DND-41 (cell line): ENCODE results near the gene LRRFIP2.

Source experiments
- ATAC-seq: fragments of 200-7000 bp; cut with Tn5 transposase; 3 replicates; pipeline ENCODE4 v1.9.1; 2021; ENCODE audit warnings: low read depth; ENCODE audit not compliant: insufficient read depth
- DNase-seq: peaks from one replicate; pipeline ENCODE4 v3.0.0-alpha.2; 2020
- H2AFZ ChIP-seq: 2 replicates; pipeline ENCODE4 v1.6.0; 2012; ENCODE audit warnings: low read depth, low read length
- H3K27ac ChIP-seq: 2 replicates; pipeline ENCODE4 v1.5.1; 2012; ENCODE audit warnings: low read length, inconsistent platforms
- H3K27me3 ChIP-seq: fragments of 200-600 bp; sonication (generic); 2 replicates; pipeline ENCODE4 v1.6.0; 2012; ENCODE audit warnings: low read length, mild to moderate bottlenecking, inconsistent platforms; ENCODE audit not compliant: insufficient read depth, poor library complexity
- H3K36me3 ChIP-seq: 2 replicates; pipeline ENCODE4 v1.5.1; 2012; ENCODE audit warnings: low read length, inconsistent platforms; ENCODE audit not compliant: insufficient read depth
- H3K4me1 ChIP-seq: 2 replicates; pipeline ENCODE4 v1.5.1; 2012; ENCODE audit warnings: mild to moderate bottlenecking, low read length; ENCODE audit not compliant: insufficient read depth
- H3K4me2 ChIP-seq: 2 replicates; pipeline ENCODE4 v1.6.0; 2012; ENCODE audit warnings: mild to moderate bottlenecking, moderate library complexity, low read length, inconsistent platforms; ENCODE audit not compliant: insufficient read depth
- H3K4me3 ChIP-seq, 2 experiments: fragments of 200-600 bp in 1 of 2; shearing (Covaris generic) in 1 of 2; 2 replicates each; pipeline ENCODE4 v1.5.1; 2012 to 2016; ENCODE audit warnings: inconsistent platforms in 2 of 2, low read length in 2 of 2, mild to moderate bottlenecking in 2 of 2, low read depth in 1 of 2, moderate library complexity in 1 of 2
- H3K79me2 ChIP-seq: 2 replicates; pipeline ENCODE4 v1.6.0; 2012; ENCODE audit warnings: low read length, inconsistent platforms; ENCODE audit not compliant: insufficient read depth
- H3K9ac ChIP-seq: 2 replicates; pipeline ENCODE4 v1.6.0; 2012; ENCODE audit warnings: low read depth, mild to moderate bottlenecking, inconsistent platforms, low read length, moderate library complexity
- H3K9me3 ChIP-seq: 2 replicates; pipeline ENCODE4 v1.5.1; 2012; ENCODE audit warnings: low read length, moderate library complexity, mild to moderate bottlenecking, inconsistent platforms; ENCODE audit not compliant: insufficient read depth, severe bottlenecking
- H4K20me1 ChIP-seq: 2 replicates; pipeline ENCODE4 v1.6.0; 2012; ENCODE audit warnings: low read length; ENCODE audit not compliant: insufficient read depth
- EZH2 ChIP-seq: IDR thresholded peaks from 3 replicates; pipeline ENCODE4 v1.6.1; 2012; ENCODE audit warnings: borderline replicate concordance, low read depth, mild to moderate bottlenecking, moderate library complexity, low read length, inconsistent platforms; ENCODE audit not compliant: severe bottlenecking
- TF ChIP-seq, protein P1 (sequence below): IDR thresholded peaks from 2 replicates; pipeline ENCODE4 v1.5.1; 2012; ENCODE audit warnings: borderline replicate concordance, low read length, moderate library complexity, mild to moderate bottlenecking; ENCODE audit not compliant: poor library complexity, severe bottlenecking; ENCODE audit errors: extremely low read depth

LRRFIP2 gene

DNA sequence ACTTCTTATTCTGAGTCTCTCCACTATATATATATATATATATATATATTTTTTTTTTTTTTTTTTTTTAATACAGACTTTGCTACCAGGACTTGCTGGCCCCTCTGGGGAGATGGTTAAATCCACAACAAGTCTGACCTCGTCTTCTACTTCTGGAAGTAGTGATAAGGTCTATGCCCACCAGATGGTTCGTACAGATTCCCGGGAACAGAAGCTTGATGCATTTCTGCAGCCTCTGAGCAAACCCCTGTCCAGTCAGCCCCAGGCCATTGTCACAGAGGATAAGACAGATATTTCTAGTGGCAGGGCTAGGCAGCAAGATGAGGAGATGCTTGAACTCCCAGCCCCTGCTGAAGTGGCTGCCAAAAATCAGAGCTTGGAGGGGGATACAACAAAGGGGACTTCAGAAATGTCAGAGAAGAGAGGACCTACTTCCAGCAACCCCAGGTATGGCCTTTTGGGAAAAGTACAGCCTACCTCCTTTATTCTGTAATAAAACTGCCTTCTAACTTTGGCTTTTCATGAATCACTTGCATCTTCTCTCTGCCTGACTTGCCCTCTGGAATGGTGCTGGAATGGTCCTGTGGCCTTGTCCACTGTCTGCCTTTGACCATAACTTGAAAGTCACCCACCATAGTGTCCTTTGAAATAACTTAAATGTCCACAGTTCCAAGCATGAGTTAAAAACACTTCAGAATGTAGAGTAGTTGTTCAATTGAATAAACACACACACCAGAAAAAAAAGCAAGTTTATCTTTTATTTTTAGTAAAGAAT is 148.6 kb downstream of the LRRFIP2 start:
- no peaks in the 10 kb centered on the region for H3K4me1 ChIP-seq
- no peak overlapping the region for H2AFZ ChIP-seq
- no peak overlapping the region for H3K4me2 ChIP-seq
- ATAC-seq = no peak
- peaks cover 96% of the 10 kb centered on the region for H3K36me3 ChIP-seq
- H3K9ac ChIP-seq = no peak overlapping the region
- no peaks in the 10 kb centered on the region for H3K9me3 ChIP-seq
- H3K79me2 ChIP-seq = peaks cover 2% of the 10 kb centered on the region; the same call in 1 of the 2 replicates
- DNase-seq = no peak
- no peaks in the 10 kb centered on the region for H4K20me1 ChIP-seq
- H3K4me3 ChIP-seq = no peak overlapping the region
- no peak overlapping the region for H3K27ac ChIP-seq
- no peaks in the 10 kb centered on the region for H3K27me3 ChIP-seq
- no peak for TF ChIP-seq EZH2
- TF ChIP-seq, protein P1, sequence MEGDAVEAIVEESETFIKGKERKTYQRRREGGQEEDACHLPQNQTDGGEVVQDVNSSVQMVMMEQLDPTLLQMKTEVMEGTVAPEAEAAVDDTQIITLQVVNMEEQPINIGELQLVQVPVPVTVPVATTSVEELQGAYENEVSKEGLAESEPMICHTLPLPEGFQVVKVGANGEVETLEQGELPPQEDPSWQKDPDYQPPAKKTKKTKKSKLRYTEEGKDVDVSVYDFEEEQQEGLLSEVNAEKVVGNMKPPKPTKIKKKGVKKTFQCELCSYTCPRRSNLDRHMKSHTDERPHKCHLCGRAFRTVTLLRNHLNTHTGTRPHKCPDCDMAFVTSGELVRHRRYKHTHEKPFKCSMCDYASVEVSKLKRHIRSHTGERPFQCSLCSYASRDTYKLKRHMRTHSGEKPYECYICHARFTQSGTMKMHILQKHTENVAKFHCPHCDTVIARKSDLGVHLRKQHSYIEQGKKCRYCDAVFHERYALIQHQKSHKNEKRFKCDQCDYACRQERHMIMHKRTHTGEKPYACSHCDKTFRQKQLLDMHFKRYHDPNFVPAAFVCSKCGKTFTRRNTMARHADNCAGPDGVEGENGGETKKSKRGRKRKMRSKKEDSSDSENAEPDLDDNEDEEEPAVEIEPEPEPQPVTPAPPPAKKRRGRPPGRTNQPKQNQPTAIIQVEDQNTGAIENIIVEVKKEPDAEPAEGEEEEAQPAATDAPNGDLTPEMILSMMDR = no peak

DNA sequence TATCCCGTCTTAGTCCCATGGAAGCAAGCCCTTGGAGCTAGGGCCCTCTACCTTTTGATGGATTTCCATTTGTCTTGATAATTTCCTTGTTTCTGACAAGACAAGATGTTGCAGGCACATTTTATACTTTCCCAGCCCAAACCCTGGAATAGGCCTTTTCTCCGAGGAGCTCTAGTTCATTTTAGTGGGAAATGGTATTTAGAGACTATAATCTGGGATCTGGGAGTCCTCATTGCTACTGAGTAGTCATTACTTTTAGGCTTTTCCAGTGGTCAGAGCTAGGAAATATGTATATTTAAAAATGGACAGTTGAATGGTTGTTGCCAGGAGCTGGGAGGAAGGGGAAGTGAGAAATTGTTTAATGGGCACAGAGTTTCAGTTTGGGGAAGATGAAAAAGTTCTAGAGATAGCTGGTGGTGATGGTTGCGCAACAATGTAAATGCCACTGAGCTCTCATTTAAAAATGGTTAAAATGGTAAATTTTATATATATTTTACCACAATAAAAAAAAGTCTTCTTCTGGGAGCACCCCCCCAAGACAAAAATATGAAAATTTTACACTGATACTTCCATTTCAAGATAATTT is 149.5 kb downstream of the LRRFIP2 start:
- Histone ChIP-seq H3K4me3 (no peak overlapping the region), H3K27ac (no peak overlapping the region), H2AFZ (no peak overlapping the region), H3K9ac (no peak overlapping the region), H3K9me3 (no peaks in the 10 kb centered on the region), H3K79me2 (peaks cover 2% of the 10 kb centered on the region; the same call in 1 of the 2 replicates), H3K4me1 (no peaks in the 10 kb centered on the region), H3K4me2 (no peak overlapping the region), H3K36me3 (peaks cover 96% of the 10 kb centered on the region), H3K27me3 (no peaks in the 10 kb centered on the region), H4K20me1 (0 out of 2 replicates have a peak, but pooled peaks cover 2% of the 10 kb centered on the region)
- no peak for ATAC-seq
- no peak for DNase-seq
- TF ChIP-seq, protein P1 = no peak
- TF ChIP-seq EZH2 = no peak

DNA sequence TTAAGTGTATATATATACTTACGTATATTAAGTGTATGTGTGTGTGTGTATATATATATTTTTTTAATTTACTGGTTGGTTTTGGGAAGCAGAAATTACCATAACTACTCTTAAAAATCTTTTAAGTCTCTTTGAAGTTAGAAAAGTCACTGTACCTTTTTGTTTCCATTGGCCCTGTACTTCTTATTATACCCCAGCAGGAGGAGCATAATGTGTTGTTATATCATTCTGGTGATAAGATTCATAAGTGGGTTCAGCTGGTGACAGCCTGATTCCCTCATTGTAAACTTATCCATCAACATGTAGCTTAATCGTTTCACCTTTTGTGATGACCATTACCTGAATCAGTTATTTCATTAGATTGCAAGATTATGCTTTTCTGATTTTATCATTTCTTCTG is 150.3 kb downstream of the LRRFIP2 start:
- Histone ChIP-seq H3K36me3 (peaks cover 96% of the 10 kb centered on the region), H3K4me1 (no peaks in the 10 kb centered on the region)
- ATAC-seq = peak; percentile 42; the same call in 1 of the 3 replicates

More for the DNA sequence above, 150.3 kb downstream of the LRRFIP2 start:
- Histone ChIP-seq H3K4me2 (no peak overlapping the region), H3K27me3 (no peaks in the 10 kb centered on the region), H3K27ac (no peak overlapping the region), H4K20me1 (0 out of 2 replicates have a peak, but pooled peaks cover 2% of the 10 kb centered on the region), H3K9me3 (no peaks in the 10 kb centered on the region), H3K79me2 (peaks cover 2% of the 10 kb centered on the region; the same call in 1 of the 2 replicates), H3K4me3 (no peak overlapping the region), H3K9ac (no peak overlapping the region), H2AFZ (no peak overlapping the region)
- no peak for DNase-seq
- no peak for TF ChIP-seq EZH2
- TF ChIP-seq, protein P1 = peak; percentile 40
